ENCODE results near the gene PAPPA.

DNA sequence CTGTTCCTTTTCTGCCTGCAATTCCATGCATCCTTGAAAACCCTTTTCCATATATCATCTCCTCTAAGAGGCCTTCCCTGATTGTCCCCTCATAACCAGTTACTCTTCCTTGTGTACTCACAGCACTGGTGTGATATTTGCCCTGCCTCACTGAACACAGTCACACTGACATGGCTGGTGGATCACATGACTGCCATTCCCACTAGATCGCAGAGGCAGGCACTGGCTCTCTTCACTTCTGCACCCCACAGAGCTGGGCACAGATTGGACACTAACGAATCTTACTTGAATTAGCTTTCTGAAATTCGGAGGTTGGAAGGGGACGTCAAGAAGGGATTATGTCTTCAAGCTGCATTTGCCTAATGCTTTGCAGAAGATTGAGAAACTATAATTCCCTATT is 208.0 kb downstream of the PAPPA start:
- TF ChIP-seq, protein P1, sequence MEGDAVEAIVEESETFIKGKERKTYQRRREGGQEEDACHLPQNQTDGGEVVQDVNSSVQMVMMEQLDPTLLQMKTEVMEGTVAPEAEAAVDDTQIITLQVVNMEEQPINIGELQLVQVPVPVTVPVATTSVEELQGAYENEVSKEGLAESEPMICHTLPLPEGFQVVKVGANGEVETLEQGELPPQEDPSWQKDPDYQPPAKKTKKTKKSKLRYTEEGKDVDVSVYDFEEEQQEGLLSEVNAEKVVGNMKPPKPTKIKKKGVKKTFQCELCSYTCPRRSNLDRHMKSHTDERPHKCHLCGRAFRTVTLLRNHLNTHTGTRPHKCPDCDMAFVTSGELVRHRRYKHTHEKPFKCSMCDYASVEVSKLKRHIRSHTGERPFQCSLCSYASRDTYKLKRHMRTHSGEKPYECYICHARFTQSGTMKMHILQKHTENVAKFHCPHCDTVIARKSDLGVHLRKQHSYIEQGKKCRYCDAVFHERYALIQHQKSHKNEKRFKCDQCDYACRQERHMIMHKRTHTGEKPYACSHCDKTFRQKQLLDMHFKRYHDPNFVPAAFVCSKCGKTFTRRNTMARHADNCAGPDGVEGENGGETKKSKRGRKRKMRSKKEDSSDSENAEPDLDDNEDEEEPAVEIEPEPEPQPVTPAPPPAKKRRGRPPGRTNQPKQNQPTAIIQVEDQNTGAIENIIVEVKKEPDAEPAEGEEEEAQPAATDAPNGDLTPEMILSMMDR (IDR thresholded peaks at IDR 0.05; ENCODE audit: poor library complexity, severe bottlenecking): no peak
- no peak for TF ChIP-seq EP300 (conservative IDR thresholded peaks at IDR 0.05; ENCODE audit: poor library complexity, severe bottlenecking)
- TF ChIP-seq MXI1 (conservative IDR thresholded peaks at IDR 0.05; ENCODE audit: poor library complexity, severe bottlenecking): no peak
- no peak for TF ChIP-seq TAF1 (IDR thresholded peaks at IDR 0.05; ENCODE audit: low read depth)
- no peak for TF ChIP-seq RAD21 (conservative IDR thresholded peaks at IDR 0.05)
- TF ChIP-seq POLR2AphosphoS5 (IDR thresholded peaks at IDR 0.05): no peak
- TF ChIP-seq EZH2 (IDR thresholded peaks at IDR 0.05; ENCODE audit: borderline replicate concordance, insufficient read depth, low read length, poor library complexity, severe bottlenecking): no peak
- no peak for TF ChIP-seq SMC3 (conservative IDR thresholded peaks at IDR 0.05; ENCODE audit: poor library complexity)
- TF ChIP-seq, protein P2, sequence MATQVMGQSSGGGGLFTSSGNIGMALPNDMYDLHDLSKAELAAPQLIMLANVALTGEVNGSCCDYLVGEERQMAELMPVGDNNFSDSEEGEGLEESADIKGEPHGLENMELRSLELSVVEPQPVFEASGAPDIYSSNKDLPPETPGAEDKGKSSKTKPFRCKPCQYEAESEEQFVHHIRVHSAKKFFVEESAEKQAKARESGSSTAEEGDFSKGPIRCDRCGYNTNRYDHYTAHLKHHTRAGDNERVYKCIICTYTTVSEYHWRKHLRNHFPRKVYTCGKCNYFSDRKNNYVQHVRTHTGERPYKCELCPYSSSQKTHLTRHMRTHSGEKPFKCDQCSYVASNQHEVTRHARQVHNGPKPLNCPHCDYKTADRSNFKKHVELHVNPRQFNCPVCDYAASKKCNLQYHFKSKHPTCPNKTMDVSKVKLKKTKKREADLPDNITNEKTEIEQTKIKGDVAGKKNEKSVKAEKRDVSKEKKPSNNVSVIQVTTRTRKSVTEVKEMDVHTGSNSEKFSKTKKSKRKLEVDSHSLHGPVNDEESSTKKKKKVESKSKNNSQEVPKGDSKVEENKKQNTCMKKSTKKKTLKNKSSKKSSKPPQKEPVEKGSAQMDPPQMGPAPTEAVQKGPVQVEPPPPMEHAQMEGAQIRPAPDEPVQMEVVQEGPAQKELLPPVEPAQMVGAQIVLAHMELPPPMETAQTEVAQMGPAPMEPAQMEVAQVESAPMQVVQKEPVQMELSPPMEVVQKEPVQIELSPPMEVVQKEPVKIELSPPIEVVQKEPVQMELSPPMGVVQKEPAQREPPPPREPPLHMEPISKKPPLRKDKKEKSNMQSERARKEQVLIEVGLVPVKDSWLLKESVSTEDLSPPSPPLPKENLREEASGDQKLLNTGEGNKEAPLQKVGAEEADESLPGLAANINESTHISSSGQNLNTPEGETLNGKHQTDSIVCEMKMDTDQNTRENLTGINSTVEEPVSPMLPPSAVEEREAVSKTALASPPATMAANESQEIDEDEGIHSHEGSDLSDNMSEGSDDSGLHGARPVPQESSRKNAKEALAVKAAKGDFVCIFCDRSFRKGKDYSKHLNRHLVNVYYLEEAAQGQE (IDR thresholded peaks at IDR 0.05; ENCODE audit: borderline replicate concordance): no peak
